IMR-90 (cell line): ENCODE measurements around the gene ZNF277. TPM values are rescaled to one million over a fixed set of nuclear protein-coding genes. Genes with fewer than 3 reads are reported as not detected.

Experiments
- ATAC-seq: fragments of 200-7000 bp; cut with Tn5 transposase; 2 replicates; pipeline ENCODE4 v1.9.1; 2020; ENCODE audit warnings: low read depth, mild to moderate bottlenecking, moderate library complexity
- BruUV-seq: library from RNA; stranded (reverse); fragments of 400-500 nt; replicated peaks from 2 replicates; lab custom pipeline; 2021; lab: Mats Ljungman, UMichigan
- CTCF ChIA-PET: fragments of 300-600 bp; formaldehyde crosslinking; extraction: SDS; loops from one replicate; lab custom pipeline; 2021; ENCODE audit warnings: antibody characterized with exemption; lab: Yijun Ruan, JAX
- POLR2A ChIA-PET: fragments of 300-600 bp; sonication (Branson Sonifier 250); formaldehyde crosslinking; loops from one replicate; lab custom pipeline; 2022; ENCODE audit warnings: antibody characterized with exemption; ENCODE audit not compliant: unreplicated experiment; lab: Charles Lee
- DNase-seq: peaks from one replicate; pipeline ENCODE4 v3.0.0; 2013
- H2AFZ ChIP-seq: replicated peaks from 2 replicates; pipeline ENCODE3; 2013; ENCODE audit warnings: low read length, mild to moderate bottlenecking; ENCODE audit not compliant: poor library complexity
- H2AK5ac ChIP-seq: 2 replicates; pipeline ENCODE4 v1.6.1; 2013; ENCODE audit warnings: low read depth, low read length, inconsistent platforms
- H2AK9ac ChIP-seq: replicated peaks from 2 replicates; pipeline ENCODE3; 2013; ENCODE audit warnings: mild to moderate bottlenecking, low read depth, low read length, moderate library complexity; ENCODE audit not compliant: poor library complexity
- H2BK120ac ChIP-seq: 2 replicates; pipeline ENCODE4 v1.6.1; 2013; ENCODE audit warnings: low read depth, low read length, inconsistent platforms
- H2BK15ac ChIP-seq: 3 replicates; pipeline ENCODE4 v1.6.1; 2013; ENCODE audit warnings: low read depth, low read length, inconsistent platforms
- H2BK20ac ChIP-seq: 2 replicates; pipeline ENCODE4 v1.6.1; 2013; ENCODE audit warnings: low read depth, mild to moderate bottlenecking, inconsistent platforms, low read length, moderate library complexity
- H2BK5ac ChIP-seq: 2 replicates; pipeline ENCODE4 v1.6.1; 2013; ENCODE audit warnings: mild to moderate bottlenecking, low read depth, low read length, inconsistent platforms; ENCODE audit not compliant: poor library complexity, severe bottlenecking
- H3K14ac ChIP-seq: replicated peaks from 2 replicates; pipeline ENCODE4 v1.6.1; 2013; ENCODE audit warnings: low read depth, low read length, inconsistent platforms
- H3K18ac ChIP-seq: 2 replicates; pipeline ENCODE4 v1.6.1; 2013; ENCODE audit warnings: low read depth, low read length, control low read depth
- H3K23ac ChIP-seq: 2 replicates; pipeline ENCODE4 v1.6.1; 2013; ENCODE audit warnings: low read depth, low read length, inconsistent platforms
- H3K27ac ChIP-seq: 2 replicates; pipeline ENCODE4 v1.5.1; 2013; ENCODE audit warnings: mild to moderate bottlenecking, control low read depth, low read length; ENCODE audit not compliant: insufficient read depth
- H3K27me3 ChIP-seq: 2 replicates; pipeline ENCODE4 v1.6.1; 2013; ENCODE audit warnings: low read length; ENCODE audit not compliant: control insufficient read depth, insufficient read depth
- H3K36me3 ChIP-seq: 2 replicates; pipeline ENCODE4 v1.6.1; 2013; ENCODE audit warnings: low read length, mixed read lengths; ENCODE audit not compliant: control insufficient read depth, insufficient read depth
- H3K4ac ChIP-seq: 2 replicates; pipeline ENCODE4 v1.6.1; 2013; ENCODE audit warnings: low read depth, low read length, inconsistent platforms
- H3K4me1 ChIP-seq: 2 replicates; pipeline ENCODE4 v1.6.1; 2013; ENCODE audit warnings: low read length, mixed read lengths; ENCODE audit not compliant: control insufficient read depth, insufficient read depth
- H3K4me2 ChIP-seq: 2 replicates; pipeline ENCODE4 v1.6.1; 2013; ENCODE audit warnings: low read depth, mild to moderate bottlenecking, control low read depth, low read length, moderate library complexity
- H3K4me3 ChIP-seq: 2 replicates; pipeline ENCODE4 v1.5.1; 2013; ENCODE audit warnings: low read depth, mild to moderate bottlenecking, control low read depth, low read length, moderate library complexity; ENCODE audit not compliant: insufficient read depth
- H3K56ac ChIP-seq: 2 replicates; pipeline ENCODE4 v1.6.1; 2013; ENCODE audit warnings: low read length, inconsistent platforms; ENCODE audit not compliant: insufficient read depth; ENCODE audit errors: extremely low read depth
- H3K79me1 ChIP-seq, 2 experiments: 2 replicates each; pipeline ENCODE4 v1.6.1; 2013; ENCODE audit warnings: low read length in 2 of 2, inconsistent platforms in 1 of 2, low read depth in 1 of 2
- H3K9ac ChIP-seq: 2 replicates; pipeline ENCODE4 v1.6.1; 2013; ENCODE audit warnings: low read depth, low read length, control low read depth
- H3K9me1 ChIP-seq: 2 replicates; pipeline ENCODE4 v1.6.1; 2013; ENCODE audit warnings: low read length, inconsistent platforms; ENCODE audit not compliant: insufficient read depth
- H3K9me3 ChIP-seq: 2 replicates; pipeline ENCODE4 v1.6.1; 2013; ENCODE audit warnings: low read length; ENCODE audit not compliant: control insufficient read depth, insufficient read depth
- H4K20me1 ChIP-seq: 2 replicates; pipeline ENCODE4 v1.6.1; 2013; ENCODE audit warnings: low read length, inconsistent platforms; ENCODE audit not compliant: insufficient read depth
- H4K5ac ChIP-seq: 2 replicates; pipeline ENCODE4 v1.6.1; 2013; ENCODE audit warnings: mild to moderate bottlenecking, low read depth, low read length, control low read depth
- H4K8ac ChIP-seq, 2 experiments: 2 replicates each; pipeline ENCODE4 v1.6.1; 2013; ENCODE audit warnings: low read depth in 2 of 2, low read length in 2 of 2, control low read depth in 1 of 2, inconsistent platforms in 1 of 2
- H4K91ac ChIP-seq: 2 replicates; pipeline ENCODE4 v1.6.1; 2013; ENCODE audit warnings: low read depth, low read length, inconsistent platforms; ENCODE audit not compliant: insufficient read depth
- SMC3 ChIP-seq: fragments of 150-350 bp; IDR thresholded peaks from 2 replicates; pipeline ENCODE4 v1.6.1; 2016; ENCODE audit warnings: low read depth, mild to moderate bottlenecking, antibody characterized with exemption, low read length, moderate library complexity
- WGBS, 2 experiments: methylation state at CpG; one replicate each; pipeline versions ENCODE4 v1.1.5 to v1.1.7; 2013; ENCODE audit warnings: missing lambda C conversion rate in 2 of 2; ENCODE audit not compliant: insufficient read length in 1 of 2; ENCODE audit errors: extremely low coverage in 2 of 2; 5-methylcytosine and 5-hydroxymethylcytosine counted together
- dilution Hi-C: fragments of 300-500 bp; cut with HindIII; formaldehyde crosslinking; loops from one replicate; pipeline ENCODE4 v1.14.3; 2018; ENCODE audit warnings: low sequenced_read_pairs; ENCODE audit not compliant: unreplicated experiment
- in situ Hi-C: fragments of 300-500 bp; cut with MboI; formaldehyde crosslinking; loops from 3 replicates; pipeline ENCODE4 v1.14.3; 2019; ENCODE audit warnings: low sequenced_read_pairs, inconsistent platforms, mixed read lengths
- intact Hi-C: fragments of 100-400 bp; cut with micrococcal nuclease; formaldehyde crosslinking; loops from 2 replicates; pipeline ENCODE4 v1.10.0; 2022
- polyA plus RNA-seq, 3 experiments: library from polyadenylated mRNA; depleted of rRNA; stranded (reverse); fragments of >200 nt; gene quantifications; 2 replicates each; pipeline ENCODE4 v1.2.3, GENCODE V29; 2012; ENCODE audit warnings: low replicate concordance in 1 of 3
- total RNA-seq: library from RNA; depleted of rRNA; stranded (reverse); fragments of >200 nt; gene quantifications from 2 replicates; pipeline ENCODE4 v1.2.3, GENCODE V29; 2012

The ZNF277 gene
- total and polyA plus RNA-seq, 2 of the 4 experiments (the other 2 are of a cell fraction) = 7.3 to 21.3 TPM

GRCh38 chr7:112161253-112162141, 45.0 kb upstream of the ZNF277 start:
- Histone ChIP-seq H4K5ac (no peak overlapping the region), H4K8ac (no peak overlapping the region), H2AK5ac (no peak overlapping the region), H2BK20ac (no peak overlapping the region), H4K91ac (no peak overlapping the region), H3K4me1 (peaks cover 6% of the 10 kb centered on the region), H3K4me2 (no peak overlapping the region), H3K79me1 (peaks cover 11 to 23% of the 10 kb centered on the region in 2 experiments), H3K36me3 (no peaks in the 10 kb centered on the region), H3K9ac (no peak overlapping the region), H3K4me3 (no peak overlapping the region), H3K4ac (no peak overlapping the region), H2BK15ac (no peak overlapping the region), H3K9me3 (no peaks in the 10 kb centered on the region), H3K23ac (no peak overlapping the region), H3K27me3 (no peaks in the 10 kb centered on the region), H3K56ac (no peak overlapping the region), H4K20me1 (no peaks in the 10 kb centered on the region), H3K18ac (no peak overlapping the region), H2AK9ac (no peak overlapping the region), H2BK5ac (no peak overlapping the region), H3K27ac (no peak overlapping the region), H3K14ac (0 out of 2 replicates have a peak overlapping the region, but pooled peaks have one; percentile 1), H2BK120ac (no peak overlapping the region), H3K9me1 (peaks cover 16% of the 10 kb centered on the region), H2AFZ (no peak overlapping the region)
- WGBS, 2 experiments = no CpG with 5 or more reads among the region's 3 CpGs
- no peak for TF ChIP-seq SMC3
- ATAC-seq = no peak
- no peak for DNase-seq
- intact Hi-C loops (loop anchor here (5.0 kb wide), 1 partner anchor 44 kb away; no protein-coding TSS in a partner anchor), dilution Hi-C loops (no loop called here), in situ Hi-C loops (no loop called here)
- POLR2A ChIA-PET = no interaction called here
- CTCF ChIA-PET = no interaction called here
- no TSS peak for BruUV-seq
